ENCODE data around the gene WDR82.

DNA sequence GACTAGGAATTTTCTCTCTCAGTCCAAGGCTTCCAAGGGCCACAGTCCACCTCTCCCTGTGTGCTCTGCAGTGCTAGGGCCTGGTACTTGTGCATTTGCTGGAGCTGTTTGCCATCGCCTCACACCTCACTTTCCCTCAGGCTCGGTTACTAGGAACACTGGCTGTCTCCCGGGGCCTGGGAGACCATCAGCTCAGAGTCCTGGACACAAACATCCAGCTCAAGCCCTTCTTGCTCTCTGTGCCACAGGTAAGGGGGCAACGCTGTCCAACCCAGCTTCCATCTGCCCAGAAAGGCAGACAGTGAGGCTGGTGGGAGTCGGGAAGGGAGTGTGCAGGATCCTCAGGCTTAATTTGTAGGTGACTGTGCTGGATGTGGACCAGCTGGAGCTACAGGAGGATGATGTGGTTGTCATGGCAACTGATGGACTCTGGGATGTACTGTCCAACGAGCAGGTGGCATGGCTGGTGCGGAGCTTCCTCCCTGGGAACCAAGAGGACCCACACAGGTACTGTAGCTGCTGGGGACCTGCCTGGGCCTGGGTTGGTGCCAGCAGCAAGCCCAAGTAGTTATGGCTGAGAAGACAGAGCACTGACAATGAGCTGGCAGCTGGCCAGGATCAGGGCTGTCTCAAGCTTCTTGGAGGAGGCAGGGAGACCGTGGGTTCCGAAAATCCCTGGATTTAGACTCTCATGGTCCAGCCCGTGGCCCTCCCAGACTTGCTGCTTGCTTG, 29.5 kb downstream of the WDR82 start:
- TF ChIP-seq, protein P1, sequence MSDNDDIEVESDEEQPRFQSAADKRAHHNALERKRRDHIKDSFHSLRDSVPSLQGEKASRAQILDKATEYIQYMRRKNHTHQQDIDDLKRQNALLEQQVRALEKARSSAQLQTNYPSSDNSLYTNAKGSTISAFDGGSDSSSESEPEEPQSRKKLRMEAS (IDR thresholded peaks at IDR 0.05; ENCODE audit: low read depth, low read length): no peak
- TF ChIP-seq POLR2A (IDR thresholded peaks at IDR 0.05; ENCODE audit: extremely low read depth, insufficient read length): no peak
- no peak for TF ChIP-seq CTCF (IDR thresholded peaks at IDR 0.05; ENCODE audit: low read depth, low read length)
